GM08714 (cell line): ENCODE measurements around the gene ARAF.

Experiments used
- H3K4me3 ChIP-seq: fragments of 200-500 bp; sonication (Bioruptor generic); 2 replicates; pipeline ENCODE4 v1.5.1; 2014; ENCODE audit warnings: mild to moderate bottlenecking, low read length, inconsistent platforms
- ZNF274 ChIP-seq: IDR thresholded peaks from 2 replicates; pipeline ENCODE4 v1.6.1; 2012; ENCODE audit warnings: mild to moderate bottlenecking, low read depth, low read length

Gene ARAF

GRCh38 chrX:47573341-47574075 lies 12.5 kb downstream of the ARAF start:
- H3K4me3 ChIP-seq = no peak overlapping the region
- TF ChIP-seq ZNF274 = no peak

DNA sequence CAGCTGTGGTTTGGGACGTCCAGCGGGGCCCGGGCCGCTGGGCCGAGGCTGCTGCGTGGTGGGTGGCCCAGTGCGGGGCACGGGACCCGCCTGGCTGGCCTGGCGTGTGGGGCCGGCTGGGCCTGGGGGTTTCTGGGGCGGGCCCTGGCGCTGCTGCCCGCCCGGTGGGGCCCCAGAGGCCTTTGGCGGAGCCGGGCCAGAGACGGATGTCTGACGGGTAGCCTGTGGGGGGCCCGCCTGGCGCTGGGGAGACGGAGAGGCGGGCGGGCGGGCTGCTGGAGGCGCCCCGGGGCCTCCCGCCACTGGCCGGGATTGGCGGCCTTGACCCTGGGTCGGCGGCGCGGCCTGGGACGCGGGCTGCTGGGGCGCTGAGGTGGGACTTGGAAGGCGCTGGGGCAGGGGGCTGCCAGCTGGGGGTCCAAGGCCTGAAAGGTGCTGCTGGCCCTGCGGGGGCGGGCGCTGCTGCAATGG lies 13.1 kb downstream of the ARAF start:
- H3K4me3 ChIP-seq = no peak overlapping the region
- TF ChIP-seq ZNF274 = no peak

DNA sequence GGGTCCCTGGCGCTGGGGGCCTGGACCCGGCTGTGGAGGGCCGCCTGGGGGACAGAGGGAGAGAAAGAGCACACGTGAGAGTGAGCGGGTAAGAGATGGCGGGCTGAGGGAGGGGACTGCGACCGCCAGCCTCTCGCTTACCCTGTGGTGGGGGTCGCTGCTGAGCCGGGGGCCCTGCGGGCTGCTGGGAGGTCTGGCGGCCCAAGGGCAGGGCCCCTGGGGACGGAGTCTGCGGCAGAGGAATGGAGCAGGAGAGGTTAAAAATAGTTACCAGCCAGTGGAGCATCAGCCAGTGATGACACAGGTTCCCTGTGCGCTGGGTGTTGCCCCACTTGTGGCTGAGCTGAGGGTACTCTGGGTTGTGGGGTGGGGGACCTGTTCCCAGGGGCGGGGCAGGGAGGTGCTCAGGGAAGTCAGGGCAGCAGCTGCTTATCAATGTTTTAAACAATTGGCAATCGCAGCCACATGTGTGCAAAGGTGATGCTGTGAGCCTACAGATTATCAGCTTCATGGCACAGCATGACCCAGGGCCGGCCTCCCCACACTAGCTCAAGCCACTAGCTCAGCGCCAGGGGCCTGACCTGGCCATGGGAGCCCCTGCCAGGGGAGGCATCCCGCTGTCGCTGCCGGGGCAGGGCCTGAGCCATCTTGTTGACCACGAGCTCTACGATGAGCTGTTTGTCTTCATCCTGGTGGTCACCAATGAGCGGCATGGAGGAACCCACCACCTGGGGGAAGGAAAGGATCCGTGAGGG lies 13.7 kb downstream of the ARAF start:
- no peak overlapping the region for H3K4me3 ChIP-seq
- no peak for TF ChIP-seq ZNF274

- no peak overlapping the region for H3K4me3 ChIP-seq
- TF ChIP-seq ZNF274 = no peak
Measured at GRCh38 chrX:47576021-47576898, 15.3 kb downstream of the ARAF start.

- no peak for TF ChIP-seq ZNF274
- no peak overlapping the region for H3K4me3 ChIP-seq
Measured at GRCh38 chrX:47577424-47577823, 16.4 kb downstream of the ARAF start.

GRCh38 chrX:47577901-47578300 lies 16.9 kb downstream of the ARAF start:
- no peak overlapping the region for H3K4me3 ChIP-seq
- no peak for TF ChIP-seq ZNF274

- no peak for TF ChIP-seq ZNF274
Measured at GRCh38 chrX:47578692-47579091, 17.7 kb downstream of the ARAF start.

DNA sequence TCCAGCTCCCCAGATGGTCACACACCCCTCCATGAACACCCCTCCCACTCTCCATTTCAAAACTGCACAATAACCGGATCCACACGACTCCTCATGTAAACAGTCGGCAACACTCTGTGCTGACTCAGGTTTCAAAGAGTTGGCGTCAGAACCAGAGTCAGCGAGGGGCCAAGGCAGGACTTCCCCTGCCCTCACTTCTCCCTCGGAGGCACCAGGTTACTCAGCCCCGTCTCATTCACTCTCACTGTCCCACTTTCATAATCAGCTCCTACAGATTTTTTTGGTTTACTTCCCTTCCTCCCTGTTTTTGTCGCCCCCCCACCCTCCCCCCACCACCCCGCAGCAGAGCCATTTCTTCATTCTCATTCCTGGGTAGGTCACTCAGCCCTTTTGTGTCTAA lies 18.5 kb downstream of the ARAF start:
- no peak for TF ChIP-seq ZNF274
- no peak overlapping the region for H3K4me3 ChIP-seq

More at GRCh38 chrX:47578692-47579091, 17.7 kb downstream of the ARAF start:
- no peak overlapping the region for H3K4me3 ChIP-seq

DNA sequence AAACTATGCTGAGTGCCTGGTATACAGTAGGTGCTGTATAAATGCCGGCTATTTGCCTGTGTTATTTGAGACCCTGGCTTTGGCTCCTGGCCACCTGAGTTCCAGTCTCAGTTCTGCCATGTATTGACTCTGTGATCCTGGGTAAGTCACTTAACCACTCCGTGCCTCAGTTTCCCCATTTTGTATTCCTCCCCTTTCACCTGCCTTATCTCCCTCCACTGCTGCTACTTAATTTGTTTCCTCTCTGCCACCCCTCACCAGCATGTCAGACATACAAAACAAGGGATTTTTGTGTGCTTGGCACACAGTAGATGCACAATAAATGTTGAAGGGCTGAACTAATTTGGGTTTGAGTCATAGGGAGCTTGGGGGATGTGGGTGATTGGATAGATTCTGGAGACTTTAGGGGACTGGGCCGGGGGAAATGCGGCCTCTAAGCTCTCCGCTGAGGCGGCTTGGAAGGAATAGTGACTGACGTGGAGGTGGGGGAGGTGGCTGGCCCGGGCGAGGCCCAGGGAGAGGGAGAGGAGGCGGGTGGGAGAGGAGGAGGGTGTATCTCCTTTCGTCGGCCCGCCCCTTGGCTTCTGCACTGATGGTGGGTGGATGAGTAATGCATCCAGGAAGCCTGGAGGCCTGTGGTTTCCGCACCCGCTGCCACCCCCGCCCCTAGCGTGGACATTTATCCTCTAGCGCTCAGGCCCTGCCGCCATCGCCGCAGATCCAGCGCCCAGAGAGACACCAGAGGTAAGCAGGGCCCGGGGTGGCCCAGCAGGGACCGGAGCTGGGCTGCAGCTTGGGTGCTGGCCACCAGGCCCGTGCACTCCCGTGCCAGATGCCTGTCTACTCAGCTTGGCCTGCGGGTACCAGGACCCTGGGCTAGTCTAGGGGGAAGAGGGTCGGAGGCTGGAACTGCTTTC lies 21.0 kb downstream of the ARAF start, which contains the start of gene TIMP1:
Gene TIMP1 (plus strand): TSS at position 706 of the 917 bp plus-strand sequence. CDS start 980 bp downstream, outside the sequence.
- no peak for TF ChIP-seq ZNF274
- H3K4me3 ChIP-seq = peak within 1 kb of the TSS; percentile 52

GRCh38 chrX:47583240-47583861 lies 22.3 kb downstream of the ARAF start:
- TF ChIP-seq ZNF274 = no peak
- H3K4me3 ChIP-seq = peak overlapping the region; percentile 52; the same call in 1 of the 2 replicates

GRCh38 chrX:47584714-47585113 lies 23.7 kb downstream of the ARAF start:
- no peak for TF ChIP-seq ZNF274
- H3K4me3 ChIP-seq = no peak overlapping the region

- TF ChIP-seq ZNF274 = no peak
Measured at GRCh38 chrX:47585273-47585672, 24.3 kb downstream of the ARAF start.

DNA sequence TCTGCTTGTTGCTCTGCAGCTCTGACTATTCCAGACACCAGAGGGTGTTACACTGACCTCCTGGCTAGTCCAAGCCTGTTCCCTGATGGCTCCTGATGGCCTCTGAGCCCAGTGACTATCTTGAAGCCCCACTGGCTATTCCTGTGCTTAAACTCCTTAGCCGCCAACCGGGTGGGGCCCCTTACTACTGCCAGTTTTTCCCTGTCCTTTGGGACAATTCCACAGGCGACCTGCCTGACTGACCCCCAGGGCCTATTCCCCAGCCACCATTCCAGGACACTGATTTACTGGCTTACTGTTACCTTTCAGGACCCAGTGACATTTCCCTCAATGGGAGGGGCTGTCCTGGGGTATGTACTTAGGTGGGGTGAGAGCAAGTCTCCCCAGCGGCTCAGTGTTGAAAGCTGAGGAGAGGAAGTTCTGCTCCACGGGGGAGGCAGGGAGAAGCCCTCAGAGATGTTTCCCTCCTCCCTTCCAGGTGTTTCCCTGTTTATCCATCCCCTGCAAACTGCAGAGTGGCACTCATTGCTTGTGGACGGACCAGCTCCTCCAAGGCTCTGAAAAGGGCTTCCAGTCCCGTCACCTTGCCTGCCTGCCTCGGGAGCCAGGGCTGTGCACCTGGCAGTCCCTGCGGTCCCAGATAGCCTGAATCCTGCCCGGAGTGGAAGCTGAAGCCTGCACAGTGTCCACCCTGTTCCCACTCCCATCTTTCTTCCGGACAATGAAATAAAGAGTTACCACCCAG lies 25.2 kb downstream of the ARAF start:
- no peak overlapping the region for H3K4me3 ChIP-seq

More at GRCh38 chrX:47585273-47585672, 24.3 kb downstream of the ARAF start:
- no peak overlapping the region for H3K4me3 ChIP-seq

More for the DNA sequence above, 25.2 kb downstream of the ARAF start:
- TF ChIP-seq ZNF274 = no peak
